ENCODE results near the gene PPL.

DNA sequence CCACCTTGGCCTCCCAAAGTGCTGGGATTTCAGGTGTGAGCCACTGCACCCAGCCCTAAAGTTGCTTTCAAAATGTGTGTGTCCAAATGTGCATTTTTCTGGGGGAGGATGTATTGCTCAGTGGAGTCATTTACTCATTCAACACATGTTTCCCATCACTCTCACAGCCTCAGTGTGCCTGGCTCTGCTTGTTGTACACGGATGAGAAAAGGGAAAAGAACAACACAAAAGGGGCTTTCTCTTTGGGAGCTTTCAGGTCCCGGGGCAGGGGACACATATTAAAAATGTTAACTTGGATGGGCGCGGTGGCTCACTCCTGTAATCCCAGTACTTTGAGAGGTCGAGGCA, 1.7 kb upstream of the PPL start:
- TF ChIP-seq POLR2AphosphoS5 (IDR thresholded peaks at IDR 0.05; ENCODE audit: low read depth, low read length) = no peak
- no peak for TF ChIP-seq POLR2A (IDR thresholded peaks at IDR 0.05; ENCODE audit: low read depth, low read length)
- TF ChIP-seq TAF1 (IDR thresholded peaks at IDR 0.05; ENCODE audit: borderline replicate concordance, low read depth, low read length) = no peak
